Activated CD8-positive, alpha-beta memory T cell treated with anti-CD3 and anti-CD28 coated beads for 48 hours (primary cell): ENCODE measurements around the gene TWNK.

Experiments used
- DNase-seq, 3 experiments: peaks; one replicate each; pipeline ENCODE4 v3.0.0-alpha.2; 2020; ENCODE audit warnings: low read depth in 2 of 3, low spot score in 2 of 3

TWNK gene

DNA sequence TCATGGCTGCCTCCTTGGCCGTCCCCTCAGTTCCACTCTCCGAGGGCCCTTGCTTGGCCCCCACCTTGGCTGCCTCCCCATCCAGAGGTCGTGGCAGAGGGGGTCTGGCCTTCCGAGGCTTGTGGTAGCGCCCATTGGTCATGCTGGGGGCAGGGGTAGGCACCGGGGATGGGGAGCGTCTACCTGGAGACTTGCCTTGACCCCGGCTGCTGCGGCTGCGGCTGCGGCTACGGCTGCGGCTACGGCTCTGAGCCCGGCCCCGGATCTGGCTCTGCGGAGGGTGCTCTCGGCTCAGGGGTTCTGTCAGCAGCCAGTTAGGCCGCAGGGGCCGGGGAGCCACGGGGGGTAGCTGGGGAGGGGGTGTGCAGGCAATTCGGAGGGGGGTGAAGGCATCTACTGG, 23.0 kb downstream of the TWNK start:
- DNase-seq = no peak

DNA sequence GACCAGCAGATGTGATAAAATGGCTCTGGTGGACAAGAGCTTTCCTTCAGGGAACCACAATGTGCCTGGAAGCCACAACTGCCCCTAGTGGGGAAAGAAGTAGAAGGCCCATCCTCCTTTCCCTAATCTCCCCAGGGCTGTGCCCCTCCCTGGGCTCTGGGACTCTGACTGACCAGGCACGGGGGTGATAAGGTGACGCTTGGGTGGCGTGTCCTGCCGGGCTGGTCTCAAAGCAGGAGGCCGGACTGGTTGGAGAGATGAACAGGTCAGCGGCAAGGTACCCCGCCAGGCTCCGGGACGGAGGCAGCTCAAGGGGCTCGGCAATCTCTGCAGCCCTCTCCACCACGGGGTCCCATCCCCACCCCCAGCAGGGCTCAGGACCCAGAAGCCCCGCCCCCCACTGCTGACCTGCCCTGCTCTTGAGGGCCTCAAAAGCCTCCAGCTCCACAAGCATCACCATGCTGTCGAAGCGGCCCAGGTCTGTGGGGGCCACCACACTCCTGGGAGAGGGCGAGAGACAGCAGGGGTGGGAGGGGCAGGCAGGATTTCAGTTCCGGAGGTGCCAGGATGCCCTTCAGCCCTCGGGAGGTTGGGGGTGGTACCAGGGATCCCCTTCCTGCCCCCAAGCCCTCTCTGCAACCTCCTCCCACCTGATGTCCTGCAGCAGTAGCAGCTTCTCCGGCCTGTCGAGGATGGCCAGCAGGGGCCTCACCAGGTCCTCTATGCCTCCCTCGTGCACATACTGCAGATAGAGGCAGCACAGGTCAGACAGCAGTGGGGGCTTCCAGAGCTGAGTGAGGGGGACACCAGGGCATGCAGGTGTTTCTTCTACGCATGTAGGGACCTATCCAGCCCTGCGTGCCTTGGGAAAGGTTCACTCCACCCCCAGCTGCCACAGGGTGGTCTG, 24.4 kb downstream of the TWNK start:
- DNase-seq = no peak

DNA sequence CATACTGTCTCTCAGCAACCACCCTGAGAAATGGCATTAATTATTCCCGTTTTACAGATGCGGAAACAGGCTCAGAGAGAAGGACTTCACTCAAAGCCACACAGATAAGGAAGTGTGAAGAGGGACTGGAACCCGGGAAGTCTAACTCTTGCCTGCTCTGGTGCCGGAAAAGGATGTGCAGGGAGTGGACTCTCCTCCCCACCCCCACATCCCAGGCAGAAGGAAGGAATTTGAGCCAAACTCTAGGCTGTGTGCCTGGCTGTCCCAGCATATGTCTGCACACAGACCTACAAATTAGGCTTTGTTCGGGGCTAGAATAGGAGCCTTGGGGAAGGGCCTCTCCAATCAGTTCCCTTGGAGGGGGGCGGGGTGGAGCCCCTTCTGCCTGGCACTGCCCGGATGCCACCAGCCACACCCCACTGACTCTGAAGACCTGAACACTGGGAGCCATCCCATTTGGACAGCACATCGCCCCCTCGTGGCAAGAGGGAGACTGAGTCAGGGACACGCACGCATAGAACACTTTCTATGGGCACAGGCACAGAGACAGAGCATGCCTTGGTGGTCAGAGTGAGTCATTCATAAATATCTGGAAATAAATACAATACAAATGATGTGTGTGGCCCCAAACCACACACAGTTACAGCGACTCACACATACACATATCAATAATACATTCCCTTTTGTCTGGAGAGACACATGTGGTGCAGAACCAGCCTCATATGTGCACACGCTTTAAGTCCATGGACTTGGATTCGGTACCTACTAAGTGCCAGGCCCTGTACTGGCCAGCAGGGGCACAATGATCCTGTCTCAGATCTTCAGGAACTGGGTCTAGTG, 25.4 kb downstream of the TWNK start:
- peak in 2 of 3 experiments; percentile 63 for DNase-seq

DNA sequence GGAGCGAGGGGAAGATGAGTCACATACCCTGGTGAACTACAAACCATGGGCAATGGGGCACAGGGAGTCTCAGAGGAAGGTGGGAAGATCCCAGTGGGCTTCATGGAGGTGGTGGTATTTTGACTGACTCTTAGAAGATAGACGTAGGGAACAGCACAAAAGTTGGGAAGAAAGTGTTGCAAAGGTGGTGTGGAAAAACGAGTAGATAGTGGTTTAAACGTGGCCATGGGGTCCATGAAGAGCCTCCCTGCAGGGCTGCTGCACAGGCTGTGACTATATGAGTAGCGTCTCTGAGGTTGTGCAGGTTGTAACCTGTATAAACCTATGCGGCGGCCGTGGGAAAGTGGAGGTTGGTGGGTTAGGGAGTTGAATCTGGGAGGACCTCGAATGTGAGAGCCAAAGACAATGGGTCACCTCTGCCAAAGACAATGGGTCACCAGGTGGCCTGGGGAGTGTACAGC, 26.1 kb downstream of the TWNK start:
- DNase-seq = no peak

DNA sequence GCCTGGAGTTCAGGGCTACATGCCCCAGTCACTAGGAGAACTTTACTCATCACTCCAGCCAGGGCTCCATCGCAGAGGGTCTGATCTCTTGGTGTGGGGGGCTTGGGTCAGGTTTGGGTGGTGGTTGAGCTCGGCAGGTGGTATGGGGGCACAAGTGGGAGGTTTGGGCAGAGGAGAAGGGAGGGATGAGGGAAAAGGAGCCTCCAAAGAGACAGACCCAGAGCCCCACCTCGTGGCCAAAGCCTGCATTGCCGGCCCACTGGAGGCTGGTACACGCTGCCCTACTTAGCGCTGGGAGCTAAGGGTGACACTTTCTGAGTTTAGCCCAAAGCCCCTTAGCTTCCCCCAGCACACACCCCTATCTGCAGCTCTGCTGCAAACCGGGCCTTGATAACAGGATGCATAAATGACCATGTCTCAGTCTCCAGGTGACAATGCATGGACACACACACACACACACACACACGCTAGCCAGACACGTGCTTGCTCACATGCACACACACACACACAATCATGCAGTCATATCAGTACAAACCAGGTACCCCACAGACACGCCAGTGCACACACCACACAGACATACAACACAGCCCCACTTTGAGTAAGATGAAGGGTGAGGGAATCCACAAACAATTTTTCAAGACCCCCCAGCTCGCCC, 27.0 kb downstream of the TWNK start:
- DNase-seq = peak in 2 of 3 experiments; percentile 71 to 77

DNA sequence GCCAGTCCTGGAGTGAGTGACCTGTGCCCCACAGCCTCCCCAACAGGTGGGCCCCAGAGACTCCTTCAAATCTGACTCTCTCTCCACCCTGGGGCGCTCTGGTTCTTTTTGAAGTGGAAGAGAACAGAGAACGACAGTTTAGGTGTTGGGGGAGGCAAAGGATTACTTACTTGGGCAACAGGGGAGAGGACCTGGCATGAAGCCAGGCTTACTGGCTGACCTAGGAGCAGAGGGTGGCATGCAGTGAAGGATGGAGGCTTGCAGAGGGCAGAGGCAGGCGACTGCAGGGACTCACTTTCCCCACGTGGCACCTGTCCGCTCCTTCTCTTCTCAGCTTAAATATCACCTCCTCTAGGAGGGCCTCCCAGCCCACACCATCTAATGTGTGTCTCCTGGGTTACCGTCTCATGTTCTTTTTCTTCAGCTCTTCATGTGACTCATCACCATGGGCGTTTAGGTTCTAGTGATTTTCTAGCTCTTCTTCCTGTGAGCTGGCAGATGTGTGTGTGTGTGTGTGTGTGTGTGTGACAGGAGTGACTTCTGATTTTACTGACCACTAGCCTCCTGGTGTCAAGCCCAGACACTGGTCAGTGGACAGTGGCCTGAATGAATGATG, 27.7 kb downstream of the TWNK start:
- no peak for DNase-seq

DNA sequence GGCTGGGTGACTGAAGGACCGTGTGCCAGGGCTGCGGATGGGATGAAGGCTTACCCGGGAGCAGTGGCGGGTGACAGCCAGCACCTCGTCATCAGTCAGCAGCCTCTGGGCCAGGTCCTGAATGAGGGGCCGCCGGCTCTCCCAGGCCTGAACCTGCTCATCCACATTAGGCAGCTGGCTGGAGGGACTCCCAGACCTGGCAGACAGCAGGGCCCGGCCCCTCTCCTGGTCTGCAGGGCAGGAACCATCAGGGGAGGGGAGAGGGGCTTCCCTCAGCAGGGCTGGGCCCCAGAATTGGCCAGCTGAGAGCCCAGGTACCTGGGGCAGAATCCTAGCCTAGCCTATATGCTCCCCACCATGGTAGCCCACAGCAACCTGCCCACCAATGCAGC, 28.2 kb downstream of the TWNK start:
- no peak for DNase-seq

DNA sequence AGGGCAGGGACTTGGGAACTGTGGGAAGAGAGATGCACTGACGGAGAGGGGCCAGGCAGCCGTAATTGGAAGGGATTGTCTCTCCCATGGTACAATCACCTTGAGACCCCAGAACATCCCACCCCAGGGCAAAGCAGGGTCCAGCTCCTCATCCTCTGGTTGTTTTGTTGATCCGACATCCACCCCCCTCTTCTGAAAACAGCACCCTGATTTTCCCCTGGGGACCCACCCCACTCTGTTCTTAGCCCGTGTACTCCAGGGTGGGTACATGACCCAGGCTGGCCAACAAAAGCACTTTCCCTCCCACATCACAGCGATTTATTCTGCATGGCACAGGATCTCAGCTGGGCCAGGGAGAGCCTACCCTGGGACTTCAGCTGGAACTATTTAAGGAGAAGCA, 29.5 kb downstream of the TWNK start:
- DNase-seq = no peak

DNA sequence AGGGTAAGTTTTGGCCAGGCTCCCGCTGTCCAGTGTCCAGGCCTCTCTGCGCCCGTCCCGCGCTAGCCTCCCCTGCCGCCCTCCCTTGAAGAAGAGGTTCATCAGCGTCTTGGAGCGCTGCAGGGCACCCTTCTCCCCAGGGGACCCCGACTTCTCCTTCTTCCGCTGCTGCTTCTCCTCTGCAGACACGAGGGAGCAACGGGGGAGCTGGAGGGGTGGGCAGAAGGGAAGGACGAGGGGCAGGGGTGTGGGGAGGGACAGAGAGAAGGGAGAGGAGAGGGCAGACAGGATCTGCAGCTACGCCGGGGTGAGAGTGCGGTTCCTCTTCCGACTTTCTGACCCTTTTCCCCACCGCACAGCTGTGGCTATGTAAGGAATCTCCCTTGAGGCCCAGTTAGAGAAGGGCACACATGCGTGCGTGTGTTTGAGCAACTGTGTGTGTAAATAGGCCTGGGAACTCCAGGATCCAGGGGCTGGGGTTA, 30.8 kb downstream of the TWNK start:
- DNase-seq = no peak

DNA sequence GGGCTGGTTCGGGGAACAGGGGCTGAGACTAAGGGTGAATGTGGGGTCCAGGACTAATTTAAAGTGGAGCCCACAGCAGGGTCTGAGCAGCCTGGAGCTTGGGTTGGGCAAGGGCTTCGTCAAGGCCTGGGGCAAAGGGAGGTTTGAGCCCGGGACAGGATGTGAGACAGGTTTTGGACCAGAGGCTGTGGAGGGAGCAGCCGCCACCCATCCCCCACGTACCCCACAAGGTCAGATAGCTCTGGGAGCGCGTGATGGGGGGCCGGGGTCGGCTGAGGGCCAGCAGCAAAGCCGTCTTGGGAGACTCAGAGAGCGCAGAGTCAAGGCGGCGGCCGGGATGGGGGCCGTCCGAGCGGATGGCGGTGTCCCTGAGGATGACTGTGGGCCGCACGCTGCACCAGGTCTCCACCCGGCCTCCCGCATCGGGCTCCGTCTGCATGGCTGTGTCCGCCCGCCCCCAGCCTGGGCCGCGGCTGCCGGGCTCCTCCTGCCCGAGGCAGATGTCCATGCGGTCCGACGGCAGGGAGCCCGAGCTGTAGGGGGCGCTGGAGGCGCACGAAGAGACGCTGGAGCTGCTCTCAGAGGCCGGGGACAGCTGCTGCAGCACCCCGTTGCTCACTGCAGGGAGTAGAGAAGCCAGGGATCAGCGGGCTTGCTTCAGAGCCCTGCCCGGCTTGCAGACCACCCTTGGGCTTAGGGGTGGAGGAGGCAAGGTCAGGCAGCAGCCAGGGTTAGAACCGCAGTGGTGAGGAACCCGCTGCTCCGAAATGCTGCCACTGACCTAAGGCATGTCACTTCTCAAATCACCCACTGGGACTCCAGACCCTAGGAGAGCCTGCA, 31.5 kb downstream of the TWNK start:
- DNase-seq = peak in 2 of 3 experiments; percentile 60 to 68

DNA sequence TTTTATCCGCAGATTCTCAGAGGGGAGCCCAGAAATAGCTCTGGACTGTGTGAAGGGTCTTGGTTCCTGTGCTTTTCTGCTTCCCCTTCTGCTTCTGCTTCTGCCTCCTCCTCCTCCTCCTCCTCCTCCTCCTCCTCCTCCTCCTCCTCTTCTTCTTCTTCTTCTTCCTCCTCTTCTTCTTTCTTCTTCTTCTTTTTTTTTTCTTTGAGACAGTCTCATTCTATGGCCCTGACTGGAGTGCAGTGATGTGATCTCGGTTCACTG, 32.0 kb downstream of the TWNK start:
- no peak for DNase-seq

DNA sequence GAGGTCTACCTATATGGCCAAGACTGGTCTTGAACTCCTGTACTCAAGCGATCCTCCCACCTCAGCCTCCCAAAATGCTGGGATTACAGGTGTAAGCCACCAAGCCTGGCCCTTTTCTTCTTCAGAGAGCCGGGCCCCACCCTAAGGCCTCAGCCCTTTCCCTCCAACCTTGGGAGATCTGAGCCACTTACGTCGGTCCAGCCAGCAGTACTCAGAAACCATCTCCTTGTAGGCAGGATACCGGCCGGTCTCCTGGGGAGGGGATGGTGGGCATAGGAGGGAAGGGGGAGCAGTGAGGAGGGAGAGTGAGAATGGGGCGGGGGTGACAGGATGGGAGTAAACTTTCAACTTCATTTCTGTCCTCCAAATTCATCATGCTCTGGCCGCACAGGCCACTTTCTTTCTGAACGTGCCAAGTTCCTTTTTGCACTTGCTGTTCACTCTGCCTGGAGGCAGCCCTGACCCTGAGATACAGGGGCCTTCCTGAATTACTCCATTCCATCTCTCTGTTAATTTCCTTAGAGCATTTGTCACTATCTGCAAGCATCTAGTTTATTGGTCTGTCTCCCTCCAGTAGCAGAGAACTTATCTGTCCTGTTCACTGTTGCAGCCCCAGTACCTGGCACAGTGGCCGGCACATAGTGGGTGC, 33.2 kb downstream of the TWNK start:
- DNase-seq = no peak

DNA sequence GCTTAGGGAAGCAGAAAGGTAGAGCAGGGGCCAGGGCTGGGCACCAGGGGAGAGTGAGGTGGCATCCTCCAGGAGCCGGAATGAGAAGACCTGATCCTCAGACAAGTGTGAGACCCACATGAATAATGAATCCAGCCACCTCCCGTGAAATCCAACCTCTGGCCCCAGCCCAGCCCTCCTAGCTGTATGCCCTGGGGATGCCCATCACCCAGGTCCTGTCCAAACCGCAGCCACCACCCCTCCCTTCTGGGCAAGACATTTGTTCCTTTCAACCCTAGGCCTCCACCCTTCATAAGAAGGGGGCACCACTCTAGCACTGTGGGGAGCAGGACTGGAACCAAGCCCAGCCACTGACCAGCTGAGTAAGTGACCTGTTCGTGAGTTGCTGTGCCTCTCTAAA, 33.9 kb downstream of the TWNK start:
- no peak for DNase-seq

DNA sequence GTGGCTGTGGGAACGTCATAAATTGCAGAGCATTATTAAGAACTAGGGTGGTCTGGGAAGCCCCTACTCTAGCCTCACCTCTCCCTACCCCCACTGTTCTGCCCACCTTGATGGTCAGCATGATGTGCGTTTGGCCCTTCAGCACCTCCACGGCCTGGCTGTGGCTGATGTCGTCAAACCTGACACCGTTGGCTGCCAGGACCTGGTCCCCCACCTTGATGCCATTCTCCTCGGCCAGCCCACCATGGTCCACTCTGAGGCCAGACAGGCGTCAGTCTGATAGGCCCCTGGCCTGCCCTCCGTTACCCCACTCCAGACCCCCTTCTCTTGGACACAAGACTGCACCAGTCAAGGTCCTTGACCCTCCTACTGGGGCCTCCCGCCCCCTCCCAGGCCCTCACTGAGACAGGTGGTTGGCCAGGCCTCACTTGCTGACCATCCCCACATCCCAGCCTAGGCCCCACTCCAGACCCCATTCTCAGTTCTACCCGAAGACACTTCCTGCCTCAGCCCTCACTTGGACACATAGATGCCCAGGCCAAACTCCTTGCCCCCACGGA, 34.4 kb downstream of the TWNK start:
- no peak for DNase-seq

DNA sequence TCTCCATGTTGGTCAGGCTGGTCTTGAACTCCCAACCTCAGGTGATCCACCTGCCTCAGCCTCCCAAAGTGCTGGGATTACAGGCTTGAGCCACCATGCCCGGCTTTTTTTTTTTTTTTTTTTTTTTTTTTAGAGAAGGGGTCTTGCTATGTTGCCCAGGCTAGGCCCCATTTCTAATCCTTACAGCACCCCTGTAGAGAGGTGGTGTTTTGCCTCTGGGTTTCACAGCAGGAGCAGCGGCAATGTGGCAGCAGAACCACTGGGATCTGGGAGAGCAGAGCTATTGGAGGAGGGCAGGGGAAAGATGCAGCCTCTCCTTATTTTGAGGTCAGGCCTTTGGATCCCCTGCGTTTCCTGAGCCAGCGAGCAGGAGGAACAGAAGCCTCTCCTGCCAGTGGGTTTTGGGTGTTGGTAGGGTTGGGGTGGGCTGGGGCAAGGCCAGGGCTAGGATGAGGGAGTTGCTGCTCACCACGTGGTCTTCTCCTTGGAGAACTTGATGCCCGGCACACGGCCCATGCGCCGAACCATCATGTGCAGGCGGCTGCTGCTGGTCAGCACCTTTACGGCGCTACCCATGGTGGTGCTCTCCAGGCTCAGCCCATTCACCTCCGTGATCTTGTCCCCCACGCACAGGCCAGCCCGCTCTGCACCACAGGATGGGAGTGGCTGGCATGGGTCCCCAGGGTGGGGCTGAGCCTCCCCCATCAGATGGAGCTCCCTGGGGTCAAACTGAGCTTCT, 35.8 kb downstream of the TWNK start:
- DNase-seq = no peak

DNA sequence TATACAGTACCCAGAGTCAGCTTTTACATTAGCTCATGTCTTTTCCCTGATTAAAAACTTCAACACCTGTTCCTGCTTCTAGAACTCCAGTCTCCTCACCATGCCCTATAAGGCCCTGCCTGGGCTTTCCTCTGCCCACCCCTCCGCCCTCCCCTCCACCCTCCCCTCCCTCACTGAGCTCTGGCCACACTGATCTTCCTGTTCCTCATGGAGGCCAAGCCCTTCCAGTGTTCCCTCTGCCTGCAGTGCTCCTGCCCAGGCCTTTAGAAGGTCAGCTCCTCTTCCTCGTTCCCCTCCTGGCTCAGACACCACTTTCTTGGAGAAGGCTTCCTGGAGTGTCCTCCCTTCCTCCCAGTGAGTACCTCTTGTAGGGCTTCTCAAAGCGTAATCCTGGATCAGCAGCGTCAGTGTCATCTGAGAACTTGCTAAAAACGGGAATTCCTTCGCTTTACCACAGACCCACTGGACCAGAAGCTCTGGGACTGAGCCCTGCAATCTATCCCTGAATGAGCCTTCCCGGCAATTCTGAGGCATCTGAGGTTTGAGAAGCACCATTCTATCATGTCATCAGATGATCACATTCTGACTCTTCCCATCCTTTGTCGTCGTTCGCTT, 39.9 kb downstream of the TWNK start:
- no peak for DNase-seq

DNA sequence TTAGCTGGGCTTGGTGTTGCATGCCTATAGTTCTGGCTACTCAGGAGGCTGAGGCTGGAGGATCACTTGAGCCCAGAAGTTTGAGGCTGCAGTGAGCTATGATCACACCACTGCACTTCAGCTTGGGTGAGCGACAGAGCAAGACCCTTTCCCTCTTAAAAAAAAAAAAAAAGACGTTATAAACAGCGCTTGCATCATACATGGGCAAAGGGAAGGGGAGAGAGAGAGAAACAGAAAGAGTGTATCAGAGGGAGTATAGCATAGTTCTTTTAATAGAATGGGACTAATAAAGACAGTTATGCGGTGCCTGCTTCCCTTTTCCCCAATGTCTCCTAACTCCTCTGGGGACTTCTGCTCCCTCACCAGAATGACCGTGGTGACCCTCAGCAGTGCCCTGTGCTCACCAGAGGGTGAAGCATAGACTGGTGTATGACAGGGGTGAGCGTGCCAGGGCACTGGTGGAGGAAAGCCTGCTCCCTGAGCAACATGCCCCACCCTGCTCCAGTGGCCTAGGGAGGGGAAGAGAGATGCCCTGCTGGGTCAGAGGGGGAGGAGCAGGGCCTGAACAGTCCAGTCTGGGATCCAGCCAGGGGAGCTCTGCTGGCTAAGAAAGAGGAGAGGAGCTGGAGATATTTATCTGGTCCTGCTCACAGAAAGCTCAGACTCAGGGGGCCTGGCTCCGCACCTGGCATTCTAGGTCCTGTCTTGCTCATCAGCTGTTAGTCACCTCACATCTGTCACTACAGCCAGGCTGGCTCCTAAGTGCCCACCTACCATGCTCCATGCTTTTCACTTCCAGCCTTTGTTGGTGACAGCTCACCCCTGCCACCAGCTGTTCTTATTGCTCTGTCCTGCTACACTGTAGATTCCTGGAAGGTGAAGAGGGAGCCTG, 41.3 kb downstream of the TWNK start:
- no peak for DNase-seq
